ENCODE results near the gene REM1.
"Not testable (repeated sequence)": the region's sequence is repeated elsewhere in the genome, so short reads cannot be mapped to it uniquely, and the experiment has no call there.

The REM1 gene

DNA sequence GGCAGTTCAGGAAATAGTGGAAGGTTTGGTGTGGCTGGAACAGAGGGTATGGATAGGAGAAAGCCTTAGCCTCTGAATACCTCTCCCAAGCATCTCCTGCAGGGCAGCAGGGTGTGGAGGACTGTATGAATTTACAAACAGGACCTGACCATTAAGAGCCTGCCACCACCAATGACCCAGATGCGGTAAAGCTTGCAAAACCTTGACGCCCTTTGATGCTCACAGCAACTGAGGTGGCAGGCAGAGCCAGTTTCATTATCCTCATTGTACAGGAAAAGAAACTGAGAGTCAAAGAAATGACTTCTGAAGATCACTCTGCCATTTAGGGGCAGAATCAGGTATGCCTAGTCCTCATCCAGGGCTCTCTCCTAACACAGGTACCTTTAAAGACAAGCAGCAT is 41.6 kb downstream of the REM1 start:
- H3K4me3 ChIP-seq (ENCODE audit: low read depth, low read length): no peak overlapping the region
- no peak for DNase-seq (ENCODE audit: low read depth)

DNA sequence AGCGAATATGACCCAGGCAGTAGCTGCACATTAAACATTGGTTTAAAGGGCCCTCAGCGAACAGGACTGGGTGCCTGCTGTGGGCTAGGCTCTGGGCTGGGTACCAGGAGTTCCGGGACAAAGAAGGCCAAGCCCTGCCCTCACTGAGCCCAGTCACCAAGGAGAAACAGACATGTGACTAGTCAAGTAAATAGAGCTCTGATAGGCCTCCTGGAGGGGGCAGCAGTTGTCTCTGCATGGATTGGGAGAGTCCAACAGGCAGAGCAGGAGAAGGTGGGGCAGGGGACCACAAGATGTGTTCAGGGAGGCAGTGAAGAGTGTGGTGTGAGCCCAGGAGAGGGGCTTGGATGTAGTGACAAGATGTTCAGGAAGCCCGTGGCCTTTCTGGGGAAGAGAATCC is 42.3 kb downstream of the REM1 start:
- no peak overlapping the region for H3K4me3 ChIP-seq (ENCODE audit: low read depth, low read length)
- no peak for DNase-seq (ENCODE audit: low read depth)

DNA sequence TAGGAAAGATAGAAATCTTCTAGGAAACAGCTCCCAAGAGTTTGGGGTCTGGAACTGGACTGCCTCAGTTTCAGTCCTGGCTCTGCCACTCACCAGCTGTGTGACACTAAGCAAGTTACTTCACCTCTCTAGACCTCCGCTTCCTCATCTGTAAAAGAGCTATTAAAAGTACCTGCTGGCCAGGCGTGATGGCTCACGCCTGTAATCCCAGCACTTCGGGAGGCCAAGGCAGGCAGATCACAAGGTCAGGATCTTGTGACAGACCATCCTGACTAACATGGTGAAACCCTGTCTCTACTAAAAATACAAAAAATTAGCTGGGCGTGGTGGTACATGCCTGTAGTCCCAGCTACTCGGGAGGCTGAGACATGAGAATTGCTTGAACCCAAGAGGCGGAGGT is 46.2 kb downstream of the REM1 start:
- not testable (repeated sequence) for DNase-seq (ENCODE audit: low read depth); H3K4me3 ChIP-seq (ENCODE audit: low read depth, low read length)

DNA sequence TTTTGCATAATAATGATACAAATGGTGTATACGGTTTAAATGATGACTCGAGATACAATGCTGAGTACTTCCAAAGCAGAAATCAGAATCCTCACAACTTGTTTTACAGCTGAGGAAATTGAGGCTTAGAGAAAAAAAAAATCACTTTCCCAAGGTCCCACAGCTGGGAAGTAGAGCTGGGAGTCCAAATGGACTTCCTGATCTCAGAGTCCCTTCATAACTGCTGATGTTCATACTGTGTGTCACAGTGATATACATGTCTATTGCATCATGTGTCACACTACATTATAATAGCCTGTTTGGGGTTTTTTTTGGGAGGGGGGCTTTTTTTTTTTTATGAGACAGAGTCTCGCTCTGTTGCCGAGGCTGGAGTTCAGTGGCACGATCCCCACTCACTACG is 47.6 kb downstream of the REM1 start:
- H3K4me3 ChIP-seq (ENCODE audit: low read depth, low read length): no peak overlapping the region
- DNase-seq (ENCODE audit: low read depth): no peak

DNA sequence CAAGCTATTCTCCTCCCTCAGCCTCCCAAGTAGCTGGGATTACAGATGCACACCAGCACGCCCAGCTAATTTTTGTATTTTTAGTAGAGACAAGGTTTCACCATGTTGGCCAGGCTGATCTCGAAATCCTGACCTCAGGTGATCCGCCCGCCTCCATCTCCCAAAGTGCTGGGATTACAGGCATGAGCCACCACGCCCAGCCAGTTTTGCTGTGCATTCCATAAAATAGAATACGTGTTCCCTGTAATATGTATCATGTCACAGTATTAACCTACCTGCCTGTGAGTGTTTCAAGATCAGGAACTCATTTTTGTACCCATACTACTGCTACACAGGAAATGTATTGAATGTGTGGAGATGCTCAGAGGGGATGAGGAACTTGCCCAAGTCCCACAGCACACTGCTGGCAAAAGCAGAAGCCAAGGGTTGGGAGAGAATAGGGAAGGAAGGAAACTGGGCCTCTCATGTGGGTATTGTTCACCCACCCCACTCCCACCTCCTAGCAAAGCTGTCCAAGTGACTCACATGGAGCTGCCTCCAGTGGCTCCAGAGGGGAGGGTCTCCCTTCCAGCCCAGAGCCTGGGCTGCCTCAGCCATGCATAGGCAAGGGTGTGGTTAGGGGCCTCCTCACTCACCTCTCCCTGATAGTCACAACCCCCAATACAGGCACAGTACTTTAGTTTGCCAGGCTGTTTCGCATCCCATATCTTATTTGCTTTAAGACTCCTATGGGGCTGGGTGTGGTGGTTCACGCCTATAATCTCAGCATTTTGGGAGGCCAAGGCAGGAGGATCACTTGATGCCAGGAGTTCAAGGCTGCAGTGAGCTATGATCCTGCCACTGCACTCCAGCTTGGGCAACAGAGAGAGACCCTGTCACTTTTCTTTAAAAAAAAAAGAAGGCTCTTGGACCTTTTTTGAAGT is 48.5 kb downstream of the REM1 start:
- peak; percentile 20 for DNase-seq (ENCODE audit: low read depth)
- no peak overlapping the region for H3K4me3 ChIP-seq (ENCODE audit: low read depth, low read length)

DNA sequence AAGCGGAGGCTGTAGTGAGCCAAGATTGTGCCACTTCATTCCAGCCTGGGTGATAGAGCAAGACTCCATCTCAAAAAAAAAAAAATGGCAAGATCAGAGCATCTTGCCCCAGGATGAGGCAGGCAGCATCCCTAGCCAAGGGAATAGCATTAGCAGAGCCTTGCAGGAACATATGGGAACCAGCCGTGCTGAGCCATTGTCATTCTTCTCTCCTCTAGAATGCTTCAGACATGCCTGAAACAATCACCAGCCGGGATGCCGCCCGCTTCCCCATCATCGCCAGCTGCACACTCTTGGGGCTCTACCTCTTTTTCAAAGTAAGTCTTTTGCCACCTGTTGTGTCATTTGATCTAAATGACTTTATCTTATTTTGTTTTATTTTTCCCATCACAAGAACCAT is 52.2 kb downstream of the REM1 start:
- DNase-seq (ENCODE audit: low read depth): no peak
- no peak overlapping the region for H3K4me3 ChIP-seq (ENCODE audit: low read depth, low read length)

All from skeletal muscle cell (primary cell).